OCI-LY3 (cell line): ENCODE measurements around the gene ZNF385D.

Source experiments
- CTCF ChIP-seq: fragments of 200-600, 300-600 bp; sonication (generic); IDR thresholded peaks from 2 replicates; pipeline ENCODE4 v1.5.1; 2014; ENCODE audit warnings: antibody characterized with exemption, low read length, low read depth
- EZH2phosphoT487 ChIP-seq: fragments of 200-600 bp; shearing (Covaris generic); IDR thresholded peaks from 2 replicates; pipeline ENCODE4 v1.6.1; 2018; ENCODE audit warnings: antibody characterized with exemption, mixed run types, low read depth

- TF ChIP-seq CTCF, result no peak
- TF ChIP-seq EZH2phosphoT487, result no peak
These were observed 80.6 kb downstream of the ZNF385D start for GRCh38 chr3:21670386-21670785.
